ENCODE data around the gene SDF2. TPM values are rescaled to one million over a fixed set of nuclear protein-coding genes. Genes with fewer than 3 reads are reported as not detected.
A peak's percentile ranks its signal among the peaks of the same experiment; 100 is the strongest.
"Not testable (repeated sequence)": the region's sequence is repeated elsewhere in the genome, so short reads cannot be mapped to it uniquely, and the experiment has no call there.

SDF2 gene
- total RNA-seq, 2 donors from 2014 or later, result 51.1 to 52.3 TPM

DNA sequence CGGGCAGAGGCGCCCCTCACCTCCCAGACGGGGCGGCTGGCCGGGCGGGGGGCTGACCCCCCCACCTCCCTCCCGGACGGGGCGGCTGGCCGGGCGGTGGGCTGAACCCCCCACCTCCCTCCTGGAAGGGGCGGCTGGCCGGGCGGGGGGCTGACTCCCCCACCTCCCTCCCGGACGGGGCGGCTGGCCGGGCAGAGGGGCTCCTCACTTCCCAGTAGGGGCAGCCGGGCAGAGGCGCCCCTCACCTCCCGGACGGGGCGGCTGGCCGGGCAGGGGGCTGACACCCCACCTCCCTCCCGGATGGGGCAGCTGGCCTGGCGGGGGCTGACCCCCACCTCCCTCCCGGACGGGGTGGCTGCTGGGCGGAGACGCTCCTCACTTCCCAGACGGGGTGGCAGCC lies 57.7 kb downstream of the SDF2 start:
- ATAC-seq; DNase-seq; intact Hi-C loops (cut with DNase I, micrococcal nuclease): not testable (repeated sequence)

DNA sequence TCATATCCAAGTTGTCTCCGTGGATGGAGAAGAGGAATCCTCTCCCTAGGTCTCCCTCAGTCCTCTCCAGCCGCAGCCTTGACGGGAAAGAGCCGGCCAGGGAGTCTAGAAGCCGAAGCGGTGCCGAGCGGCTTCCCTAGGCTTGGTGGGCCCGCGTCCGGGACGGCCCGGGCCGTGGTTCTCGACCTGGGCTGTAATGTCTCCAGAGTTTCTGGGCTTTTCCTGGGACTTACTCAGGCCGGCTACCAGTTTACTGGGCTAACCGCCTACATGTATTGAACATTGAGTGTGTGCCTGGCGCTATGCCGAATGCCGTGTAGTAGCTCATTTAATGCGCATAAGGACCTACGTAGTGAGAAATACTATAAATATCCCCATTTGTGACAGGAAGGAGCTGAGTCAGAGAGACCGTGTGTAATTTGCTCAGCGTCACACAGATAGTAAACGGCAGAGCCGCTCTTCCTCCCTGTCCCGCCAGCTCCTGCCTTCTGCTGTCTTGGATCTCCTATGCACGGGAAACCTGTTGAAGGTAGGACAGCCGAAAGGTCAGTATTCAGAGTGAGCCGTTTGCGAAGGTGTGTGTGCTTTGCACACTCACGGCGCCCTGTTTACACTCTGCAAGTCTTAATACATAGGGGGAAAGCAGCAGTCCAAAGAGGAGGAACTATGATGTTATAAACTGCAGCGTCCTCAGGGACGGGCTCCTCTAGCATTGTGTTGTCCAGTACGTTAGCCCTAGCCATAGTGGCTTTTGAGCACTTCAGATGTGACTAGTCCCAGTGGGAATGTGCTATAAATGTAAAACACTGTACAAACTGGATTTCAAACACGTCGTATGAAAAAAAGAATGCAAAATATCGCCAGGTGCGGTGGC lies 62.2 kb downstream of the SDF2 start:
- intact Hi-C loops (cut with DNase I, micrococcal nuclease), result no loop called here
- DNase-seq, result peak; percentile 70 to 78
- peak; percentile 71 for ATAC-seq

DNA sequence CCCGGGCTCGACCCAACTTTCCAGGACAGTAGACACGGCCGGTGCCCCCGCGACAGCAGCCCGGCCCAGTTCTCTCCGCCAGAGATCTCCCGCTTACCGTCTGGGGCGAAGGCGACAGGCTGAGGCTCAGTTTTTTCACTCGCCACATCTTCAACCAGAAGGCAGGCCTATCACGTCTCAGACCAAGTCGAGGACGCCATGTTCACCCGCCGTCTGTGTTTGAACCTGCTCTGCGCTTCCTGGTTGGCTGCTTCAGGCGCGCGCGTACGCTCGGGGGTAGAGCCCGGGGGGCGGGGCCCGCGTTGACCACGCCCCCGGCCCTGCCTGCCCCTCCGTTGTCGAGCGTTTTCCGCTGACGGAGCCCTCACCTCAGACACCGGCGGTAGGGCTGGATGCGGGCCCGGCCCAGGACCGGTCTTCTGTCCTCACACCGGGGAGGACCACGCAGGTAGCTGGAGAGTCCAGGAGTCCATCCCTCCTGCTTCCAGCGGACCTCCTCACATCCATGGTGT lies 62.9 kb downstream of the SDF2 start, which contains the start of gene SPAG5:
Gene SPAG5, minus strand, starts transcription at position 227 of the 512 bp plus-strand sequence. Its CDS starts 79 bp downstream, at position 148.
- intact Hi-C loops (cut with DNase I, micrococcal nuclease), result no loop called here
- ATAC-seq, result peak; percentile 93
- DNase-seq, result peak; percentile 92 to 94

DNA sequence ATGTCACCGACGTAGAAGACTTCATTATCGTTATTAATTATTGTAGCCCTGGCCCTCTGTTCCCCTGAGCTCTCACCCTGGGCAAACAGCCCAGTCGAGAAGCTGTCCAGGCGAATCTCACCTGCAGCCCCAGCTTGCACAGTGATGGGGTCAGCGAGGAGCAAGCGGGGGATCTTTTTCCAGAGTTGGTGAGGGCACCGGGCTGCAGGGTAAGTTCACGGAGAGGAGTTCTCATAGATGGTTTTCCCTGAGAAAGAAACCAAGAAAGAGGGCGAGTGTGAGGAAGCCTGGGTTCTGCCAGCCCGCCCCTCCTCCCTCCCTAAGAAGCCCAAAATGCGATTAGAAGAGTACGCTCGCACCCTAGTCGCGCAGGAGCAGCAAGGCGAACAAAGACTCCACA lies 63.3 kb downstream of the SDF2 start:
- ATAC-seq, result no peak
- intact Hi-C loops (cut with DNase I, micrococcal nuclease), result no loop called here

More for the DNA sequence above, 63.3 kb downstream of the SDF2 start:
- no peak for DNase-seq

Other genes with a start within 250 kb of the SDF2 start
- 10 to 100 TPM; 24.4 to 26.5 TPM for gene SLC13A2, start 188.3 kb downstream of the SDF2 start, total RNA-seq
- under 1 TPM; 0.36 to 0.64 TPM for gene FOXN1, start 155.6 kb downstream of the SDF2 start, total RNA-seq
- 10 to 100 TPM; 26.7 to 32.4 TPM for gene UNC119, start 109.3 kb downstream of the SDF2 start, total RNA-seq
- gene PIGS, start 90.4 kb downstream of the SDF2 start, total RNA-seq, result 10 to 100 TPM; 82.5 to 94.6 TPM
- 10 to 100 TPM; 26.0 to 38.6 TPM for gene ALDOC, start 85.0 kb downstream of the SDF2 start, total RNA-seq
- gene SPAG5, start 62.9 kb downstream of the SDF2 start, total RNA-seq, result 10 to 100 TPM in 1 of 2 donors, 1 to 10 TPM in 1; 9.7 to 24.4 TPM
- 10 to 100 TPM; 10.2 to 13.5 TPM for gene RSKR, start 47.7 kb downstream of the SDF2 start, total RNA-seq
- 100 to 1,000 TPM; 129 to 135 TPM for gene BLTP2, start 16.7 kb downstream of the SDF2 start, total RNA-seq
- 10 to 100 TPM; 43.8 to 50.5 TPM for gene SUPT6H, start 299 bp upstream of the SDF2 start, total RNA-seq
- gene PROCA1, start 50.0 kb upstream of the SDF2 start, total RNA-seq, result 1 to 10 TPM; 1.4 to 1.8 TPM
- 10 to 100 TPM in 1 of 2 donors, 1 to 10 TPM in 1; 6.9 to 17.4 TPM for gene RAB34, start 56.0 kb upstream of the SDF2 start, total RNA-seq
- gene RPL23A, start 58.1 kb upstream of the SDF2 start, total RNA-seq, result 1,000 to 10,000 TPM; 1,131 to 1,234 TPM
- 10 to 100 TPM in 1 of 2 donors, 1 to 10 TPM in 1; 7.1 to 12.8 TPM for gene TLCD1, start 64.3 kb upstream of the SDF2 start, total RNA-seq
- gene NEK8, start 66.9 kb upstream of the SDF2 start, total RNA-seq, result 1 to 10 TPM; 5.6 to 5.7 TPM
- 100 to 1,000 TPM; 116 to 136 TPM for gene TRAF4, start 82.1 kb upstream of the SDF2 start, total RNA-seq
- gene FAM222B, start 180.9 kb upstream of the SDF2 start, total RNA-seq, result 10 to 100 TPM; 28.9 to 33.0 TPM
- 10 to 100 TPM; 30.8 to 33.9 TPM for gene ERAL1, start 193.1 kb upstream of the SDF2 start, total RNA-seq
- gene FLOT2, start 235.8 kb upstream of the SDF2 start, total RNA-seq, result 10 to 100 TPM; 82.4 to 91.5 TPM
- 1 to 10 TPM; 6.3 to 7.5 TPM for gene DHRS13, start 241.2 kb upstream of the SDF2 start, total RNA-seq